ENCODE results near the gene HYOU1.
"Not testable (repeated sequence)": the region's sequence is repeated elsewhere in the genome, so short reads cannot be mapped to it uniquely, and the experiment has no call there.

Gene HYOU1

GRCh38 chr11:119039471-119039870, 17.5 kb downstream of the HYOU1 start:
- DNase-seq, result not testable (repeated sequence)

GRCh38 chr11:119038884-119039283, 18.1 kb downstream of the HYOU1 start:
- DNase-seq, result no peak

GRCh38 chr11:119034813-119035212, 22.2 kb downstream of the HYOU1 start:
- DNase-seq, result no peak

- not testable (repeated sequence) for DNase-seq
Measured at GRCh38 chr11:119033421-119033820, 23.6 kb downstream of the HYOU1 start.

- no peak for DNase-seq
Measured at GRCh38 chr11:119031912-119032280, 25.1 kb downstream of the HYOU1 start.

GRCh38 chr11:119030329-119031047, 26.5 kb downstream of the HYOU1 start, which contains the start of gene SLC37A4:
TSS of gene SLC37A4 (minus strand) at chr11:119030877.
- DNase-seq, result peak; percentile 78

DNA sequence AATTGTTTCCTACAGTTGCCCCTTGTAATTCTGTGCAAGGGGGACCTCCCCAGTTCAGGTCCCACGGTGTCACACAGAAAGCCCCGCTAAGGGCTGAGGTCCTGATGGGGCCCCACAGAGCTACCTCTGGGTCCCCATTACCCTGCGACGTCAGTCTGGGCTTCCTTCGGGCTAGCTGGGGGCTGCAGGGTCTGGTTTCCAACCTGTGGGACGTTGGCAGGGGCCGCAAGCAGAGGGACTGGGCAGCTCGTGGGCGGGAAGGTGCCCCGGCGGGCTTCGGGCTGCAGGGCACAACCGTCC, 27.0 kb downstream of the HYOU1 start:
- DNase-seq, result no peak

DNA sequence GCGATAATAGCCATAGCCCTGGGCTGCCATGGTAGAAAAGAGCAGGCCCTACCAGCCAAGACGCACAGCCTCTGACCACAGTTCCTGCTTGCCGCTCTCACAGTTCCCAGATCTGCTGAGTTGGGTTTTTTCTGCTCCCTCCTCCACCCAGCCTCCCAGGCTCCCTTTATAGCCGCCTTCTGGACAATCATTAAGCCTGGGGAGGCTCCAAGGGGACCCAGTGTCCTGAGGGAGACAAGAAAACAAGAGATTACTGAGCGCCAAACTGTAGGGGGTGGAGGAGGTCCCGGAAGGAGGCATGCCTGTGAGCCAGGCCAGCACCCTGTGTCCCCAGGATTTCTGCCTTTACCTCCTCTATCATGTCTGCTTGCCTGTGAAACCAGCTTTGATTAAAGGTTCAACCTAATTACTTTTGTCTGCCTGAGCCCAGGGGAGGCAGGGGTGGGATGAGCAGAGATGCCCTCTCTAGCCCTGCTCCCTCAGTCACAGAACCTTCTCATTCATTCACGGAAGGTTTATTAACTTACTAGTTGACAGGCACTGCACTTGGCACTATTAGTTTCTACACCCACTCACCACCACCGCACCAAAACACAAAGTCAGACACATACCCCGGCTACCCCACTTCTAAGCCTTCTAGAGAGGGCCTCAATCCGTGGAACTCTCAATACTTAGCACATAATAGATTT, 27.5 kb downstream of the HYOU1 start:
- no peak for DNase-seq

GRCh38 chr11:119029069-119029339, 28.0 kb downstream of the HYOU1 start:
- DNase-seq, result no peak

- DNase-seq, result no peak
Measured at GRCh38 chr11:119028346-119029068, 28.5 kb downstream of the HYOU1 start.

DNA sequence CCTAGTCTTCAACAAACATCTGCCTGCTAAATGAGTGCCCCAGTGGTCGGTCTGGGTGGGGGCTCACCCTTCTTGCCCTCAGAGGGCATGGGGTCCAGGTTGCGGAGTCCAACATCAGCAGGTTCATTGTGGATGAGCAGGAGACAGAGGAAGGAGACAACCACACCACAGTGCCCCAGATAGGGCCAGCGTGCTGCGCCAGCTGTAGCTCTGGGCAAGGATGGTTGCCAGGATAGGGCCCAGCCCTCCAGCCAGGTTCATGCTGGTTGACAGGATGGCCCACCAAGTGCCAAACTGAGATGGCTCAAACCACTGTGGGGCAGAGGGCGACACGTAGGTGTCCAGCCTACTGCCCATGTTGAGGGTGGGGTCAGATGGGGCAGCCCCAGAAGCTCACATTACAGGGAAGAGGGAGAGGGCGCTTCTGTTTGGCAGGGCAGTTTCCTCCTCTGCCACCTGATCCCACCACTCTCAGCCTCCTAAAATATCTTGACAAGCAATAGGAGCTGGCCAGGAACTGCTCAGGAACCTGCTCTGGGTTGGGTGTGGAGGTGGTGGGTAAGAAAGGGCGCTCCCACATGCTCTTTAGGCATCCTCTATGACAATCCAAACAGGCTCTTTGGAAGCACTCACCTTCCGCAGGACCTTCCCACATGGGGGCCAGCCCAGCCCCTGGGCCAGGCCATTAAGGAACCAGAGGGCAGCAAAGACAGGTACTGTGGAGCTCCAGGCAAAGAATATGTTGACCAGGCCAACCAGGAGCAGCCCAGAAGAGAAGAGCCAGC, 29.3 kb downstream of the HYOU1 start:
- DNase-seq, result no peak

DNA sequence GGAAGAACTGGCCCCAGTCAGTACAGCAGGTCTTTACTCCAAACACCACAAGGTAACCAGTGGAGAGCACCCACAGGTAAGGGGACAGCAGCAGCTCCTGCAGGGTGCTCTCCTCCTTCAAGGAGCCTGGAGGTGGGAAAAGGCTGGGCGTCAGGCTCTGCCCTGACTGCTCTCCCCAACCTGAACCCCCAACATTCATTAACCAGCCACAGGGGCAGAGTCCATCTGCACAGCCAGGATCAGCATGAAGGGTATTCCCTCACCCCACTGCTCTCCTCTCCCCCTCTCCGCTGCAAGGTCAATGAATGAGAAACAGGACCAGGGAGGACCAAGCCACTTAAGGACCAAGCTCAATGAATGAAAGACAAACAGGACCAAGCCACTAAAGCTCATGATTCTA, 30.0 kb downstream of the HYOU1 start:
- no peak for DNase-seq

DNA sequence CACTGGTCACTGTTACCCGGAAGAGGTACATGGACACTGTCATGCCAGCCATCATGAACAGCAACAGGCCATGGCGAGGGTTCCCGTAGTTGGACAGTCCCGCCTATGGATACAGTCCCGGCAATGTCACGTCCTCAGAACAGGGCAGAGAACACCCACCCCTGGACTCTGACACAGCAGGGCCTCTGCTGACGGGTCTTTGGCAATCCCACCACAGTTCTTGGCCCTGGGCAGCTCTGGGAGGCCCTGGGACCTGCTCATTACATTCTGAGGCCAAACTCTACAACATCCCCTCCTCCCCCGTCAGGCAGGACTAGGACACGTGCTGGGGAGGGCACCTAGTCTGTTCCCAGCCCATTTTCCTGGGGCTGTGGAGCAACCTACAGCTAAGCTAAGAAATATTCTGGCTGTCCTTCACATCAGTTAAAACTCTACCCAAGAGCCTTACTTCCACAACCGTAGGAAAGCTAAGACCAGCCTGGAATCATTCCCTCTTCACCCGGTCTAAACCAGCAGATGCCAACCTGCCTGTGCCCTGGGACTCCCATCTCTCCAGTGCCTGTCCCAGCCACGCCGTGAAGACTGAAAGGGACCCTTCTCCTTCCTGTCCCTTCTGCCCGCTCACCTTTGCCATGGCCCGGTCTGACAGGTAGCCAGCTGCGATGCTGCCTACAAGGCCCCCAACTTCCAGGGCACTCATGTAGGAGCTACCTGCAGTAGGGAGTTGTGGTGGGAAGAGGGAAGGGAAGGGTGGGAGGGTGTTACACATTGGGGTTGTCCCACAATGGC, 30.8 kb downstream of the HYOU1 start:
- no peak for DNase-seq

DNA sequence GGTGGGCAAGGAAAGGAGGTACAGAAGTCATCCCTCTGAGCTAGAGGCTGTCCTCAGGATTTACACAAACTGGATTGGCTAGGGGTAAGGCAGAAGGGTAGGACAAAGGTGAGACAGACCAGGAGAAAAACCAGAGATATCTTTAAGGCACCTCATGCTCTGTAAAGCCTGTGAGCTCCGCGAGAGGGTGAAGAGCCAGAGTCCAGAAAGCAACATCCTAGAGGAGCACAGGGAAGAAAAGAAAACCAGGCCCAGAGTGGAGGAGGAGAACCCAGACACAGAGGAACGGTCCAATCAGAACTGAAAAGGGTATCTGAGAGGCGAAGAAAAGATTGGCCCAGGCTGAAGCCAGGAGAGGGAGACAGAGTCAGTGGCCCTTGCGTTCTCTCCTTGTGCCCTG, 31.5 kb downstream of the HYOU1 start:
- DNase-seq, result no peak

GRCh38 chr11:119025099-119025473, 31.9 kb downstream of the HYOU1 start:
- DNase-seq, result no peak

- DNase-seq, result no peak
Measured at GRCh38 chr11:119024430-119025098, 32.4 kb downstream of the HYOU1 start.

DNA sequence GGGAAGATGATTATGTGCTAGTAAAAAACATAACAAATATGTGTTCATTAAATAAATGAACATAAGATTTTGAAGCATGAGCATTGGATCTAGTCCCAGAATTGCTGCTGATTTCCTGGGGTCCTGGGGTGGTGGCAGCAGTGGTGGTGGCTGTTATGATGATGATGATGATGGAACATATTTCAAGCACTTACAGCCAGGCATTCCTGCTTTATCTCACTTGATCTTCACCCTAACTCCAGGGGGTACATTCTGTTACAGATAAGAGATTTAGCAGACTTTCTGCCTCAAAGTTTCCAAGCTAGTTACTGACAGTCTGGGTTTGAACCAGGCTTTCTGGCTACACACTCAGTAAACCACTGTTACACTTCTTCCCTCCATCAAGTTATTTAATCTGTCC, 33.3 kb downstream of the HYOU1 start:
- DNase-seq, result no peak

- no peak for DNase-seq
Measured at GRCh38 chr11:119021631-119022030, 35.4 kb downstream of the HYOU1 start.

DNA sequence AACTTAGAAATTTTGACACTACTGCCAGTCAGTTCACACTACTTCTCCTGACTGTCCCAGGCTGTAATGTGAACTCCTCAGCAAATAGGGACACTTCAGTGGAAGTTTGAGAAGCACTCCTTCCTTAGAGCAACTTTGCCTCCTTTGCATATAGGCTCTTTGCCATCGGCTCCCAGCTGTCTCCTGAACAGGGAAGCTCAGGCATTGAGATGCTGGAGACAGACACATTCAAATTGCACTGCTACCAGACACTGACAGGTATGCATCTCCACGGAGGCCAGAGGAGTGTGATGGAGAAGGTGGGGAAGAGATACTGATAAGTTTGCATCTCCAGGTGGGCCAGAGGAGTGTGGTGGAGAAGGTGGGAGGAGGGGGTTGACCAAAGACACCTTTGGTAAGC, 37.0 kb downstream of the HYOU1 start:
- no peak for DNase-seq

- peak; percentile 93 for DNase-seq
Measured at GRCh38 chr11:119018074-119018938, 38.7 kb downstream of the HYOU1 start, which contains the start of the genes RPS25 and TRAPPC4. TSS of gene RPS25 (minus strand) at chr11:119018343. CDS start at chr11:119018284, 59 bp downstream. TSS of gene TRAPPC4 (plus strand) at chr11:119018766. CDS start at chr11:119018796, 30 bp downstream.

GRCh38 chr11:119017377-119017776, 39.6 kb downstream of the HYOU1 start:
- not testable (repeated sequence) for DNase-seq
